Hepatocyte (in vitro differentiated cells): ENCODE measurements around the gene RNF145. TPM values are rescaled to one million over a fixed set of nuclear protein-coding genes. Genes with fewer than 3 reads are reported as not detected.

ENCODE experiments used
- DNase-seq: peaks from one replicate; pipeline ENCODE4 v3.0.0-alpha.2; 2016; ENCODE audit warnings: low spot score
- H2AFZ ChIP-seq: fragments of 200-600 bp; sonication (generic); 2 replicates; pipeline ENCODE4 v1.6.0; 2016; ENCODE audit warnings: antibody characterized with exemption, mild to moderate bottlenecking
- H3K27ac ChIP-seq: fragments of 200-600 bp; sonication (generic); 2 replicates; pipeline ENCODE4 v1.5.1; 2016; ENCODE audit warnings: mild to moderate bottlenecking
- H3K27me3 ChIP-seq: fragments of 200-600 bp; sonication (generic); 2 replicates; pipeline ENCODE4 v1.6.1; 2016
- H3K36me3 ChIP-seq: fragments of 200-600 bp; sonication (generic); replicated peaks from 2 replicates; pipeline ENCODE4 v1.5.1; 2016; ENCODE audit warnings: low read depth; ENCODE audit not compliant: insufficient read depth
- H3K4me1 ChIP-seq: fragments of 200-600 bp; sonication (generic); 2 replicates; pipeline ENCODE4 v1.5.1; 2016; ENCODE audit warnings: mild to moderate bottlenecking, moderate library complexity; ENCODE audit not compliant: insufficient read depth
- H3K4me2 ChIP-seq: fragments of 200-600 bp; sonication (generic); 2 replicates; pipeline ENCODE4 v1.6.0; 2016
- H3K4me3 ChIP-seq: fragments of 200-600 bp; sonication (generic); 2 replicates; pipeline ENCODE4 v1.5.1; 2016; ENCODE audit warnings: mild to moderate bottlenecking
- H3K79me2 ChIP-seq: fragments of 200-600 bp; sonication (generic); 2 replicates; pipeline ENCODE4 v1.6.0; 2017; ENCODE audit warnings: mild to moderate bottlenecking
- H3K9me2 ChIP-seq: fragments of 200-600 bp; sonication (generic); replicated peaks from 2 replicates; pipeline ENCODE4 v1.6.0; 2017; ENCODE audit warnings: mild to moderate bottlenecking; ENCODE audit not compliant: insufficient read depth
- H3K9me3 ChIP-seq: fragments of 200-600 bp; sonication (generic); 2 replicates; pipeline ENCODE4 v1.5.1; 2016; ENCODE audit warnings: low read depth, mild to moderate bottlenecking
- H4K20me1 ChIP-seq: fragments of 200-600 bp; sonication (generic); 2 replicates; pipeline ENCODE4 v1.6.0; 2016; ENCODE audit warnings: mild to moderate bottlenecking; ENCODE audit not compliant: insufficient read depth, poor library complexity, severe bottlenecking
- CTCF ChIP-seq: fragments of 200-600 bp; sonication (generic); IDR thresholded peaks from 2 replicates; pipeline ENCODE4 v1.5.1; 2016; ENCODE audit warnings: antibody characterized with exemption, mild to moderate bottlenecking; ENCODE audit not compliant: poor library complexity
- EZH2 ChIP-seq: fragments of 200-600 bp; sonication (generic); IDR thresholded peaks from 2 replicates; pipeline ENCODE4 v1.6.1; 2016; ENCODE audit warnings: antibody characterized with exemption, mild to moderate bottlenecking, borderline replicate concordance
- EZH2phosphoT487 ChIP-seq: fragments of 200-600 bp; sonication (generic); IDR thresholded peaks from one replicate; pipeline ENCODE4 v1.6.1; 2018; ENCODE audit warnings: antibody characterized with exemption, mild to moderate bottlenecking, low read depth, moderate library complexity; ENCODE audit not compliant: unreplicated experiment, severe bottlenecking
- WGBS: methylation state at CpG from one replicate; pipeline ENCODE4 v1.1.6; 2016; ENCODE audit warnings: low lambda C conversion rate; ENCODE audit errors: missing lambda C conversion rate; 5-methylcytosine and 5-hydroxymethylcytosine counted together
- polyA plus RNA-seq: library from polyadenylated mRNA; unstranded; fragments of >200 nt; fragmentation: Nextera tagmentation; extraction: Ambion mirVana; gene quantifications from 2 replicates; pipeline ENCODE4 v1.2.1, GENCODE V29; 2016
- total RNA-seq: library from RNA; depleted of rRNA; stranded (reverse); fragments of >200 nt; gene quantifications from 2 replicates; pipeline ENCODE4 v1.2.3, GENCODE V29; 2014

RNF145 gene
- total and polyA plus RNA-seq, 2 experiments from 2014 or later = 13.0 to 37.4 TPM

- Histone ChIP-seq H3K36me3 (no peaks in the 10 kb centered on the region), H3K27me3 (no peaks in the 10 kb centered on the region), H3K79me2 (peaks cover 78% of the 10 kb centered on the region), H3K9me2 (no peaks in the 10 kb centered on the region), H4K20me1 (peaks cover 50% of the 10 kb centered on the region), H2AFZ (no peak overlapping the region), H3K9me3 (no peaks in the 10 kb centered on the region), H3K4me2 (peak overlapping the region; percentile 81), H3K27ac (peak overlapping the region; percentile 98), H3K4me1 (peaks cover 25% of the 10 kb centered on the region), H3K4me3 (peak overlapping the region; percentile 77)
- 66% methylated on average over 2 of the region's 2 CpGs for WGBS
- DNase-seq = no peak
- TF ChIP-seq EZH2 = no peak
- no peak for TF ChIP-seq CTCF
- no peak for TF ChIP-seq EZH2phosphoT487
These were observed 3.0 kb downstream of the RNF145 start for GRCh38 chr5:159206368-159206767.

- H3K27ac ChIP-seq = no peak overlapping the region
These were observed 6.0 kb downstream of the RNF145 start for GRCh38 chr5:159203351-159203750.

GRCh38 chr5:159202151-159202550 lies 7.2 kb downstream of the RNF145 start:
- no peak overlapping the region for H2AFZ ChIP-seq
- no peak overlapping the region for H3K4me2 ChIP-seq
- H3K9me3 ChIP-seq = no peaks in the 10 kb centered on the region
- peaks cover 15% of the 10 kb centered on the region for H3K4me1 ChIP-seq
- H4K20me1 ChIP-seq = peaks cover 66% of the 10 kb centered on the region
- no peaks in the 10 kb centered on the region for H3K27me3 ChIP-seq
- peaks cover 100% of the 10 kb centered on the region for H3K79me2 ChIP-seq
- H3K27ac ChIP-seq = no peak overlapping the region
- DNase-seq = no peak
- no peak for TF ChIP-seq CTCF
- TF ChIP-seq EZH2 = no peak
- TF ChIP-seq EZH2phosphoT487 = no peak
- WGBS = 80% methylated on average over 4 of the region's 4 CpGs
- no peaks in the 10 kb centered on the region for H3K9me2 ChIP-seq
- no peaks in the 10 kb centered on the region for H3K36me3 ChIP-seq
- H3K4me3 ChIP-seq = no peak overlapping the region

More at GRCh38 chr5:159203351-159203750, 6.0 kb downstream of the RNF145 start:
- peaks cover 100% of the 10 kb centered on the region for H3K79me2 ChIP-seq
- H3K4me1 ChIP-seq = peaks cover 15% of the 10 kb centered on the region
- H4K20me1 ChIP-seq = peaks cover 62% of the 10 kb centered on the region
- H3K36me3 ChIP-seq = no peaks in the 10 kb centered on the region
- H3K4me3 ChIP-seq = no peak overlapping the region
- no peak for DNase-seq
- no peak overlapping the region for H3K4me2 ChIP-seq
- no peak overlapping the region for H2AFZ ChIP-seq
- 86% methylated on average over 2 of the region's 2 CpGs for WGBS
- H3K27me3 ChIP-seq = no peaks in the 10 kb centered on the region
- no peak for TF ChIP-seq EZH2
- TF ChIP-seq EZH2phosphoT487 = no peak
- TF ChIP-seq CTCF = no peak
- no peaks in the 10 kb centered on the region for H3K9me2 ChIP-seq
- H3K9me3 ChIP-seq = no peaks in the 10 kb centered on the region

GRCh38 chr5:159199780-159200179 lies 9.6 kb downstream of the RNF145 start:
- Histone ChIP-seq H3K9me3 (no peaks in the 10 kb centered on the region), H3K4me3 (no peak overlapping the region), H3K4me2 (no peak overlapping the region), H4K20me1 (peaks cover 53% of the 10 kb centered on the region), H3K9me2 (no peaks in the 10 kb centered on the region), H3K27me3 (no peaks in the 10 kb centered on the region), H3K27ac (no peak overlapping the region), H3K36me3 (no peaks in the 10 kb centered on the region), H2AFZ (no peak overlapping the region), H3K4me1 (peaks cover 8% of the 10 kb centered on the region), H3K79me2 (peaks cover 99% of the 10 kb centered on the region)
- TF ChIP-seq EZH2 (no peak), CTCF (no peak), EZH2phosphoT487 (no peak)
- WGBS = 87% methylated on average over 2 of the region's 2 CpGs
- no peak for DNase-seq
